GM18505 (cell line): ENCODE results near the gene OR2H1.

Experiments
- ATAC-seq: cut with Tn5 transposase; IDR thresholded peaks from one replicate; pipeline ENCODE4 v1.9.1; 2021; ENCODE audit not compliant: unreplicated experiment
- POLR2A ChIP-seq: IDR thresholded peaks from 4 replicates; pipeline ENCODE4 v1.6.1; 2011; ENCODE audit warnings: borderline replicate concordance; ENCODE audit not compliant: insufficient read depth, insufficient read length; ENCODE audit errors: extremely low read depth

The OR2H1 gene

DNA sequence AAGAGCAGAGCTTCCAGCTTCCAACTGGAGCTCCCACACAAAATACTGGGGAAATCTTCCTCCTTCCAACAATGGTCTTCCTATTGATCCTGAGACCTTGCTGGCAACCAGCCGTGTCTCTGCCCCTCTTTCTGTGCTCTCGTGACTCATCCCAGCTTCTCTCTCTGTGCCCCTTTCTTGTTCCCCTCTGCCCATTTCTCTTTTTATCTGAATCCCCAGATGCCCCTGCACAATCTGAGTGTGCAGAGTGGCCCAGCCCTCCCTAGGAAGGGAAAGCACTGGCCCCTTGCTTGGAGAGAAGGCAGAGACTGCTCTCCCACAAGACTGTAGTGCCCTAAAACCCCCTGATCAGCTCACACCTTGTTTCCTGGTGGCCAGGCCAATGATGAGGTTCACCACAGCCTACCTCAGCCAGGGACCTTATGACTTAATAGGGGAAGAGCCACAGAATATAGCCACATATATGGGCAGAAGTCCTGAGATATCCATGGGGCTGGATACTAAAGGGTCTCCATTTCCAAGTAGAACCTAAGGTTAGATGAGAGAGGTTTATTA lies 53.9 kb downstream of the OR2H1 start:
- TF ChIP-seq POLR2A = no peak
- ATAC-seq = no peak
